ENCODE data around the gene GRIK5. TPM values are rescaled to one million over a fixed set of nuclear protein-coding genes. Genes with fewer than 3 reads are reported as not detected.

GRIK5 gene
- total and polyA plus RNA-seq, 2 of the 8 experiments (the other 6 are each of a cell fraction or from before 2014, with no cell fraction given): 17.8 to 42.9 TPM

DNA sequence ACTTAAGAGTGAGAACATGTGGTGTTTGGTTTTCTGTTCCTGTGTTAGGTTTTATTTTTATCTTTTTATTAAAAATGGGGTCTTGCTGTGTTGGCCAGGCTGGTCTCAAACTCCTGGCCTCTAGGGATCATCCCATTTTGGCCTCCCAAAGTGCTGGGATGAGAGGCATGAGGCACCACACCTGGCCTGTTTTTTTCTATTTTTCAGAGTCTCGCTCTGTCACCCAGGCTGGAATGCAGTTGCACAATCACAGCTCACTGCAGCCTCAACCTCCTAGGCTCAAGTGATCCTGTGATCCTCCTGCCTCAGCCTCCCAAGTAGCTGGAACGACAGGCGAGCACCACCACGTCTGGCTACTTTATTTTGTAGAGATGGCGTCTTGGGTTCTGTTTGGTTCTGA, 13.5 kb upstream of the GRIK5 start:
- Histone ChIP-seq H2AK5ac (ENCODE audit: low read depth, low read length) (no peak overlapping the region), H4K91ac (replicated peaks; ENCODE audit: insufficient read length, low read length) (no peak overlapping the region), H3K14ac (ENCODE audit: insufficient read length) (no peak overlapping the region), H3K9ac (replicated peaks in 1 of 4; ENCODE audit: extremely low read depth in 1 of 4, low read depth in 3 of 4, low read length in 3 of 4) (no peak overlapping the region), H3K4ac (replicated peaks; ENCODE audit: insufficient read length, low read depth, low read length) (no peak overlapping the region), H2BK20ac (ENCODE audit: low read length) (no peak overlapping the region), H3K79me2 (ENCODE audit: control insufficient read depth in 1 of 2, insufficient read depth in 2 of 2, low read length in 2 of 2) (peaks cover 2 to 19% of the 10 kb centered on the region in 2 experiments; a peak in 3 of 4 replicates), H4K8ac (ENCODE audit: extremely low read depth, insufficient read depth, low read length) (no peak overlapping the region), H4K5ac (ENCODE audit: insufficient read length, low read depth, low read length) (no peak overlapping the region), H3K27me3 (replicated peaks in 1 of 4; ENCODE audit: control insufficient read depth in 3 of 4, extremely low read depth in 1 of 4, insufficient read depth in 3 of 4, low read length in 3 of 4) (no peaks in the 10 kb centered on the region), H3K4me3 (ENCODE audit: extremely low read depth in 1 of 4, insufficient read depth in 2 of 4, low read depth in 3 of 4, low read length in 4 of 4) (no peak overlapping the region), H2BK5ac (ENCODE audit: low read depth, low read length) (no peak overlapping the region), H4K20me1 (replicated peaks in 1 of 2; ENCODE audit: control insufficient read depth in 1 of 2, insufficient read depth in 2 of 2, low read length in 2 of 2) (peaks cover 17 to 35% of the 10 kb centered on the region in 2 experiments), H2BK120ac (replicated peaks; ENCODE audit: low read depth, low read length) (no peak overlapping the region), H3K27ac (ENCODE audit: low read depth, low read length) (no peak overlapping the region), H2BK15ac (ENCODE audit: low read length) (no peak overlapping the region), H3K56ac (replicated peaks; ENCODE audit: insufficient read length, low read depth, low read length) (no peak overlapping the region), H3K9me3 (ENCODE audit: insufficient read depth in 2 of 2, low read depth in 1 of 2, low read length in 1 of 2) (no peaks in the 10 kb centered on the region), H3K18ac (ENCODE audit: extremely low read depth, low read length) (no peak overlapping the region), H2BK12ac (ENCODE audit: low read depth, low read length) (no peak overlapping the region), H3K79me1 (ENCODE audit: low read depth, low read length) (peaks cover 7% of the 10 kb centered on the region; the same call in 1 of the 2 replicates), H3K4me2 (ENCODE audit: insufficient read depth in 1 of 2, low read depth in 2 of 2, low read length in 2 of 2) (no peak overlapping the region), H3K36me3 (ENCODE audit: control insufficient read depth in 2 of 4, insufficient read depth in 4 of 4, low read length in 3 of 4) (peaks cover 15 to 35% (median 33%) of the 10 kb centered on the region in 4 experiments; a peak in 7 of 8 replicates), H3K23ac (ENCODE audit: insufficient read length) (no peak overlapping the region), H3K4me1 (replicated peaks in 1 of 4; ENCODE audit: control insufficient read depth in 3 of 4, insufficient read depth in 4 of 4, low read length in 3 of 4) (peaks cover 0 to under 1% (median 0%) of the 10 kb centered on the region in 4 experiments; a peak in 2 of 7 replicates), H3K23me2 (ENCODE audit: low read depth, low read length) (no peaks in the 10 kb centered on the region; the same call in 1 of the 2 replicates), H2AFZ (ENCODE audit: low read length) (no peak overlapping the region)
- WGBS, 2 experiments (ENCODE audit: extremely low coverage in 1 of 2, insufficient coverage in 1 of 2, insufficient read length in 1 of 2, insufficient replicate concordance in 2 of 2, low coverage in 1 of 2, low lambda C conversion rate in 2 of 2, missing lambda C conversion rate in 1 of 2): 91% methylated on average over 5 of the region's 5 CpGs; no CpG with 5 or more reads in 1 of the 2 experiments
- DNase-seq (ENCODE audit: low read depth in 1 of 2, low spot score in 2 of 2): no peak
- no peak for TF ChIP-seq E2F6 (IDR thresholded peaks at IDR 0.05)
- TF ChIP-seq BRCA1 (IDR thresholded peaks at IDR 0.05; ENCODE audit: low read depth, low read length): no peak
- peak; percentile 61 for TF ChIP-seq CEBPB (IDR thresholded peaks at IDR 0.05; ENCODE audit: low read depth, low read length)
- ChIA-PET POLR2A (ENCODE audit: partially characterized antibody) (interaction anchor here (0.6 to 2.5 kb wide), 3 partner anchors 7 to 584 kb away, joined by 3 to 10 read pairs (median 3); partner anchors contain the start of gene ZNF574), CTCF (ENCODE audit: partially characterized antibody) (interaction anchor here (0.9 to 1.1 kb wide), 3 partner anchors 10 to 55 kb away, joined by 3 to 4 read pairs (median 3); no protein-coding TSS in a partner anchor)
- FAIRE-seq: no peak
